IPS-18a (cell line): ENCODE data around the gene STX11.

Source experiments
- H3K27ac ChIP-seq: one replicate; pipeline ENCODE4 v1.5.1; 2013; ENCODE audit warnings: low read length
- H3K27me3 ChIP-seq: one replicate; pipeline ENCODE4 v1.6.1; 2013; ENCODE audit warnings: mild to moderate bottlenecking, low read length; ENCODE audit not compliant: control insufficient read depth, insufficient read depth
- H3K36me3 ChIP-seq: one replicate; pipeline ENCODE4 v1.6.1; 2013; ENCODE audit warnings: low read depth, low read length; ENCODE audit not compliant: control insufficient read depth
- H3K4me1 ChIP-seq: one replicate; pipeline ENCODE4 v1.6.1; 2013; ENCODE audit warnings: low read depth, low read length; ENCODE audit not compliant: control insufficient read depth
- H3K4me3 ChIP-seq: one replicate; pipeline ENCODE4 v1.5.1; 2013; ENCODE audit warnings: low read length
- H3K9ac ChIP-seq: one replicate; pipeline ENCODE4 v1.6.1; 2013; ENCODE audit warnings: mild to moderate bottlenecking, low read length, moderate library complexity
- H3K9me3 ChIP-seq: one replicate; pipeline ENCODE4 v1.6.1; 2013; ENCODE audit warnings: low read depth, low read length; ENCODE audit not compliant: control insufficient read depth

STX11 gene

DNA sequence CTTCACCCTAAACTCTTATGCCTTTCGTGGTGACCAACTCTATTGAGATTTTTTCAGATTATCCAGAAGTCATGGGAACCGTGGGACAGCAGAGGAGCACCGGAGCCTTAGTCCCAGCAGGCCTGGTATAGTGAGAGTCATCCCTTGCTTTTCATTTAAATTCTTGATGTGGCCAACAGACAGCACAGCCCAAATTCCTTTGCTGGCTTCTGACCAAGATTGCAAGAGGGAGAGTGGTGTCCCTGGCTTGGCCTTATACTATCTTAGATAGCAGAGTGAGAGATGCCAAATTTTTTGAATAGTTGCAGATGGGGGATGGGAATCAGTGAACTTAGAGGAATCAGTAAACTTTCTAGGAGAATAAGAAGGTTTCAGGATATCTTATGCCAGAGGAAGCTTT, 7.8 kb downstream of the STX11 start:
- H3K27me3 ChIP-seq = no peaks in the 10 kb centered on the region
- H3K27ac ChIP-seq = no peak overlapping the region
- H3K9ac ChIP-seq = no peak overlapping the region
- H3K36me3 ChIP-seq = no peaks in the 10 kb centered on the region
- H3K4me3 ChIP-seq = no peak overlapping the region
- H3K4me1 ChIP-seq = peaks cover 5% of the 10 kb centered on the region
- no peaks in the 10 kb centered on the region for H3K9me3 ChIP-seq

DNA sequence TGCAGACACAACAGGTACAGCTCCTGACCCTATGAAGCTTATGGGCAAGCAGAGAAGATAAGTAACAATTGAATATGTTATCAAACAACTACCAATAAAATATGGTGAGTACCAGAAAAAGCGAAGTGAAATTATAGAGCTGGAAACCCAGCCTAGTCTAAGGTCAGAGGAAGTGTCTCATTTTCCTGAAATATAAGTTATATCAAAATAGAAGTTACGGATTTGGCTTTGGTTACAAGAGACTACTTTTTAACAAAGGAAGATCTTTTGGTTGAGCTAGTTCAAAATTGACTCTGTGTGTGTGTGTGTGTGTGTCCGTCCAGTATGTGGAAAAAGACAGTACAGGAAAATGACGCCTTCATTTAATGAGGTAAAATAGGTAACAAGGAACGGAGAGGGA, 8.9 kb downstream of the STX11 start:
- no peaks in the 10 kb centered on the region for H3K9me3 ChIP-seq
- H3K4me3 ChIP-seq = no peak overlapping the region
- no peak overlapping the region for H3K27ac ChIP-seq
- no peaks in the 10 kb centered on the region for H3K27me3 ChIP-seq
- H3K9ac ChIP-seq = no peak overlapping the region
- H3K4me1 ChIP-seq = peaks cover 5% of the 10 kb centered on the region
- H3K36me3 ChIP-seq = no peaks in the 10 kb centered on the region

- Histone ChIP-seq H3K36me3 (no peaks in the 10 kb centered on the region), H3K27me3 (no peaks in the 10 kb centered on the region), H3K4me1 (peaks cover 5% of the 10 kb centered on the region), H3K4me3 (no peak overlapping the region), H3K9ac (no peak overlapping the region), H3K9me3 (no peaks in the 10 kb centered on the region), H3K27ac (no peak overlapping the region)
Observed at GRCh38 chr6:144159742-144160141, 9.4 kb downstream of the STX11 start.

- Histone ChIP-seq H3K4me3 (no peak overlapping the region), H3K27ac (no peak overlapping the region), H3K9me3 (no peaks in the 10 kb centered on the region), H3K4me1 (peaks cover 5% of the 10 kb centered on the region), H3K27me3 (no peaks in the 10 kb centered on the region), H3K9ac (no peak overlapping the region), H3K36me3 (no peaks in the 10 kb centered on the region)
Observed at GRCh38 chr6:144160431-144161005, 10.2 kb downstream of the STX11 start.

- Histone ChIP-seq H3K9me3 (no peaks in the 10 kb centered on the region), H3K27me3 (no peaks in the 10 kb centered on the region), H3K4me3 (no peak overlapping the region), H3K4me1 (peaks cover 5% of the 10 kb centered on the region), H3K9ac (no peak overlapping the region), H3K36me3 (no peaks in the 10 kb centered on the region), H3K27ac (no peak overlapping the region)
Observed at GRCh38 chr6:144161975-144162374, 11.7 kb downstream of the STX11 start.

DNA sequence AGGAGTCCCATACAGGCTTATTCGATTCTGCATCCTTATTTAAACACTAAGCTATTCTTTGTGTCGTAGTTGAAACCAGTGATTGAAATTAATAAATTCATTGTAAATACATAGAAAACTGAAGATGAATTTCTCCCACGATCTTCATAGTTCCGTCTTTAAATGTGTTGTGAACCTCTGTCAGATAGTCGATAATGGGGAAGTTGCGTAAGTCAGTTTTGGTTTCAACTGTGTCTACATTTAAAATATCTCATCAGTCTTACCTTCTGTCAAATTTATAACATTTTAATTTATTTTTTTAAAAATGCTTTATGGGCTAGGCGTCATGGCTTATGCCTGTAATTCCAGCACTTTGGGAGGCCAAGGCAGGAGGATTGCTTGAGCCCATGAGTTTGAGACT, 12.7 kb downstream of the STX11 start:
- Histone ChIP-seq H3K9ac (no peak overlapping the region), H3K9me3 (no peaks in the 10 kb centered on the region), H3K36me3 (no peaks in the 10 kb centered on the region), H3K4me3 (no peak overlapping the region), H3K27ac (no peak overlapping the region), H3K27me3 (no peaks in the 10 kb centered on the region), H3K4me1 (peaks cover 5% of the 10 kb centered on the region)

GRCh38 chr6:144165784-144166183, 15.5 kb downstream of the STX11 start:
- H3K4me3 ChIP-seq = no peak overlapping the region
- no peak overlapping the region for H3K27ac ChIP-seq
- no peak overlapping the region for H3K9ac ChIP-seq
- no peaks in the 10 kb centered on the region for H3K27me3 ChIP-seq
- no peaks in the 10 kb centered on the region for H3K4me1 ChIP-seq
- H3K36me3 ChIP-seq = no peaks in the 10 kb centered on the region
- H3K9me3 ChIP-seq = no peaks in the 10 kb centered on the region

- Histone ChIP-seq H3K9ac (no peak overlapping the region), H3K4me1 (no peaks in the 10 kb centered on the region), H3K27me3 (no peaks in the 10 kb centered on the region), H3K36me3 (no peaks in the 10 kb centered on the region), H3K4me3 (no peak overlapping the region), H3K9me3 (no peaks in the 10 kb centered on the region), H3K27ac (no peak overlapping the region)
Observed at GRCh38 chr6:144170044-144170443, 19.7 kb downstream of the STX11 start.

DNA sequence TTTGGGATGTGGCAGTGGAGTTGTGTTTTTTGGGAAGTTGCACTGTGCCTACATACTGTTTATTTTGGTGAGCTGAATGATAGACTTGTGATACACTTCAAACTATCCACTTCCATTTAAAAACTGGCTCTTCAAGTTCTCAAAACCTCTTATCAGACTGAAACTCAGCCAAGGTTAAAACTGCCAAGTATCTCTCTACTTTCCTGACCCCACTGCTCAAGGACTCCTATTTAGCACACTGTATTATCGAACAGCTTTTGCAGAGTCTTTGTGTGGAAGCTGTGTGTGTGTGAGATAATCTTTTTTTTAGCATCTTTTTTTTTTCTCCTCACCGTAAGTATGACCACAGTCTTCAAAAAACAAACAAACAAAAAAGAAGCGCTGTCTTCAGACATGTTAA, 21.1 kb downstream of the STX11 start:
- Histone ChIP-seq H3K4me1 (no peaks in the 10 kb centered on the region), H3K27ac (no peak overlapping the region), H3K9me3 (no peaks in the 10 kb centered on the region)

DNA sequence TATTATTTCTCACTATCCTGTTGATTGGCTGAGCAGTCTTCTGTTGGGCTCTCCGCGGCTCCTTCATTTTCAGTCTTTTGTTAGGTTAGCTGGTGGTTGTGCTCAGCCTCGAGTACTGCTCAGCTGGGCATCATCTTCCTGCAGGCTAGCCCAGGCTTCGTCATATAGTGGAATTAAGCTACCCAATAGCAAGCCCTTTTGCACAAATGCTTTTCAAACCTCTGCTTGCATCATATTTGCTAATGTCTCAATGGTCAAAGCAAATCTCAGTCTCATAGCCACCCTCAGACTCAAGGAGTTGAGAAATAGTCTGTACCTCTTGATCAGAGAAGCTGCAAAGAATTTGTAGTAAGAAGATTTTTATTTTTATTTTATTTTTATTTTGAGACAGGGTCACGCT, 23.7 kb downstream of the STX11 start:
- no peaks in the 10 kb centered on the region for H3K9me3 ChIP-seq
- no peaks in the 10 kb centered on the region for H3K4me1 ChIP-seq
- no peaks in the 10 kb centered on the region for H3K27me3 ChIP-seq
- no peak overlapping the region for H3K9ac ChIP-seq
- no peaks in the 10 kb centered on the region for H3K36me3 ChIP-seq
- no peak overlapping the region for H3K4me3 ChIP-seq
- H3K27ac ChIP-seq = no peak overlapping the region

More for the DNA sequence above, 21.1 kb downstream of the STX11 start:
- H3K4me3 ChIP-seq = no peak overlapping the region
- H3K36me3 ChIP-seq = no peaks in the 10 kb centered on the region
- no peaks in the 10 kb centered on the region for H3K27me3 ChIP-seq
- H3K9ac ChIP-seq = no peak overlapping the region

DNA sequence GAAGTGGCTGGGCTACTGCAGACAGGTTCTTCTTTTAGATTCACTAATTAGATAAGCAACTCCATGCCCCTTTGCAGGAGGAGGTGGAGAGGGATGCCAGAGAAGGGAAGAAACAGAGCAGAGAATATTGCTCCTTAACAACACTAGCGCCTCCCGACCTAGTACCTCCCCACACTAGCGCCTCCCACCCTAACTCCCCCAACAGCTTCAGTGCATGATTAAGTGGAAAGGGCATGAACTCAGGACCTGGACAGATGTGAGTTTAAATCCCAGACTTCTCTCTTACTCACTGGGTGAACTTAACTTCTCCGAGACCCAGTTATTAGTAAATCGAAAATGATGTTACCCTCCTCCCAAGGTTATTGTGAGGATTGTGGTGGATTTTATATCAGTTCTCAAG, 25.7 kb downstream of the STX11 start:
- no peak overlapping the region for H3K27ac ChIP-seq
- no peaks in the 10 kb centered on the region for H3K9me3 ChIP-seq
- no peaks in the 10 kb centered on the region for H3K4me1 ChIP-seq
- H3K4me3 ChIP-seq = no peak overlapping the region
- no peaks in the 10 kb centered on the region for H3K27me3 ChIP-seq
- H3K36me3 ChIP-seq = no peaks in the 10 kb centered on the region
- no peak overlapping the region for H3K9ac ChIP-seq

DNA sequence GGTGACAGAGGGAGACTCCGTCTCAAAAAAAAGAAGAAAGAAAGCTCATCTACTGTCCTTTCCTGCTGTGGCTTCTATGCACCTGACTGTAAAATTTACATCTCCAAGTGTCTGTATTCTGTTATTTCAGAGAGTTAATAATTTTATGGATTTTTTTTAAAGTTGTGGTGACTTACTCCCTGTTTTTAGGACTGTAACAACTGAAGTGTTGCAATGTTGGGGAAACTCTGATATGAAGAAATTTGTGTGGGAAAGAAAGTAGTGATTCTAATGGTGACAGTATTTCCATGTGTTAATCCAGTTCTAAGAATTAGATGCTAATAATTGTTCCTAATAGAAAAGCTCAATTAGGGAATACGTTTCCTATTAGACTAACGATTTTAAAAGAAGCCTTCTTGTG, 27.4 kb downstream of the STX11 start:
- H3K27me3 ChIP-seq = no peaks in the 10 kb centered on the region
- H3K4me3 ChIP-seq = no peak overlapping the region
- H3K9me3 ChIP-seq = no peaks in the 10 kb centered on the region
- no peaks in the 10 kb centered on the region for H3K4me1 ChIP-seq
- no peak overlapping the region for H3K9ac ChIP-seq
- H3K36me3 ChIP-seq = no peaks in the 10 kb centered on the region
- no peak overlapping the region for H3K27ac ChIP-seq
